Hematopoietic multipotent progenitor cell (in vitro differentiated cells): ENCODE measurements around the gene LARP4. TPM values are rescaled to one million over a fixed set of nuclear protein-coding genes. Genes with fewer than 3 reads are reported as not detected.
"Not testable (repeated sequence)": the region's sequence is repeated elsewhere in the genome, so short reads cannot be mapped to it uniquely, and the experiment has no call there.

ENCODE experiments used
- DNase-seq, 3 donors: peaks; one replicate each; pipeline ENCODE4 v3.0.0-alpha.2; 2011 to 2015; ENCODE audit warnings: low read depth in 2 of 3, low spot score in 2 of 3
- total RNA-seq: library from RNA; depleted of rRNA; stranded (reverse); fragments of >200 nt; gene quantifications from one replicate; pipeline ENCODE4 v1.2.3, GENCODE V29; 2012

LARP4 gene
- total RNA-seq, 1 donor: 11.0 TPM

DNA sequence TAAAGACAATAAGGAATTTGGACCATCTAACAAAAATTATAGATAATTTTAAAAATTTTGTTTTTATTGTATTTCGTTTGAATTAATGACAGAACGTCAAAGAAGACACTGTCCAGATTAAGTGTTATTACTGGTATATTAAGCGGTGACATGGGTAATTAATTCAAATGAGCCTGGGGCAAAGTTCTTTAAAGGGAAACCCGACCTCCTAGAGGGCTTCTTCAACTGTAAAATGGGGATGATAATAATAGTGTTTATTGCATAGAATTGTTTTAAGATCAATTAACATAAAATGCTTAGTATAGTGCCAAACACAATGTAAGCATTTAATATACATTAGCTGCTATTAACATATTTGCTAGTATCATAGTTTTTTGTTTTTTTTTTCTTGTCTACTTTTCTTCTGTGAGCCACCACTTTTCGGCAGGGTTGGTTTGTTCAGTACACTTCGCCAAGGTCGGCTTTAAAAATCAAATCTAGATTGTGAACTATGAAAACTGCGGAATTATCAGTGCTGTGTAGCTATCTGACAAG lies 514 bp upstream of the LARP4 start:
- no peak for DNase-seq

DNA sequence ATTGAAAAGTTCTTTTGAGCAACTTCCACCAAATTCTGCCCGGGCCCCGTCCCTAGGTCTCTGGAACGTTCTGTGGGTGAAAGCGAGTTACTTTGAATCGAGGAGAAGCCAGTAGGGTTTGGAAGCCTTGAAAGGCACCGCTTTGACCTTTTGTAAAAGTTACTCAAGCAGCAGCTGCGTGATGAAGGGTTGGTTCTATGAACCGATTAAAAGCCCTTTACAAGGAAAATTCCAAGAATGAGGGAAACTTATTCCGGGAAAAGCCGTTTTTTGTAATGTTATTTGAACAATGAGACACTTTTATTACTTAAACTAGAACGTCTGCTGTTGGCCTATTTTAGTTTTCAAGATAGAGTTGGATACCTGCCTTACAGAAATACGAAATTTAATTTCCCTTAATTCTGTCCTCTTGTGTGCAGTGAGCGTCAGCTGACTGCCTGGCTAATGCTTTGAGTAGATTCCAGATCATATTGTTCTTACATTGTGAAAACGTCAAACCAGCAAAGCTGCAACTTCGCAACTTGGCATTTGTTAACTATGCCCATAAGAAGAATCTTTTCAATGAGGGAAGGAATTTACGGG lies 906 bp downstream of the LARP4 start:
- peak in 2 of 3 donors; percentile 13 to 23 for DNase-seq

DNA sequence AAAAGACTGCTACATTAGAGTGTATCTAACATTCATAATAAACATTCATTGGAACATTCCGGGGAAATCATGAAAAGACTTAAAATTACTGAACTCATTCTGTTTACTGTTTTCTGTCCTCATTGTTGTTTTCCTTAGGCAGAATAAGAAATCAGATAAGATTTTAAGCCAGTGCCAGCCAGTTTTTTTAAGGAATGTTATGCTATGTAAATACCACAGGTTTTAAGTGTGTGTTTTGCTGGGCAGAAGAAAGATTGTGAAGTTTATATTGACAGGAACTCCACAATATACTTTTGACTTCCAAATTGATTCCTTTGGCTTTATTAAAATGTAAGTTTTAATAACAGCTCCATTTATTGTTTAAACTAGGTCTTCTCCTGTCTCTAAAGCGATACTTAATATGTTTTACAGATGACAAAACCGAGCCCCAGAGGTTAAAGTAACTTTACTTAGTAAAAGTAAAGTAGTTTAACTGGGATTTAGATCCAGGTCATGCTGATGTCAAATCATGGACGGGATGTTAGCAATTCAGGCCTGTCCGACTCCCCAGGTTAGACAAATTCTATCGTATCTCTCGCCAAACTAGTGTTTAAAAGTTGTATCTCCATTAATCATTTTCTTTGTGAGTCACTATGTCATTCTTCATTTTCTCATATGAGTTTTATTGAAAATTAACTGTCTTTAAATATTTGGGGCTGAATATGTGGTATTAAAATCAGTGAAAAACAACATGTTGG lies 1.7 kb downstream of the LARP4 start:
- DNase-seq: no peak

DNA sequence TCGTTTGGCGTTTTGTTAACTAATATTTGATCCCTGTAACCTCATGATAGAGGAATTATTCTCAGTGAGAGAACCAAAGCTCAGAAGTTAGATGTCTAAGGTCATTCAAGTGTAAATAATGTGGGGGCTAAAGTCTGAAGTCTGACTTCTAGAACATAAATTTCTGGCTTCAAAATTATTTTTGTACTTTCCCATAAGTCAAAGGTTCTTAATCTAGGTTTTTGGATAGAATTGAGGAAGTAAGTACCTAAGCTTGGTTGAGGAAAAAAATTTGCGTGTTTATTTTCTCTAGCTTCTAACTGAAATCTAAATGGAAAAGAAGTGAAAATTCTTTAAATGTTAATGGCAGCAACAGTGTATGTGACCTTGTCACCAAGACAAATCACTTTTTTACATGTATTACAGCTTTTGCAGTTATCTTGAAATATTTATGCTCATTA lies 2.3 kb downstream of the LARP4 start:
- DNase-seq: peak in 1 of 3 donors; percentile 18

DNA sequence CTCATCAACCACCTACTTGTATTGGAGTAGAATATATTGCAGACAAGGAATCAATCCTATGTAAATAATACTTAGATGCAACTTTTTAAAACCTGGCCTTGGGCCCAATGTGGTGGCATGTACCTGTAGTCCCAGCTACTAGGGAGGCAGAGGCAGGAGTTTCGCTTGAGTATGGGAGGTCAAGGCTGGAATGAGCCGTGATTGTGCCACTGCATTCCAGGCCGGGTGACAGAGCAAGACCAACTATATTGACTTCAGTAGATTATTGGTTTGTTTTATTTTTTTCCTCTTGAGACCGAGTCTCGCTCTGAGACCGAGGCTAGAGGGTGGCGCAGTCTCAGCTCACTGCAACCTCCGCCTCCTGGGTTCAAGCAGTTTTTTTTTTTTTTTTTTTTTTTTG lies 3.6 kb downstream of the LARP4 start:
- no peak for DNase-seq

DNA sequence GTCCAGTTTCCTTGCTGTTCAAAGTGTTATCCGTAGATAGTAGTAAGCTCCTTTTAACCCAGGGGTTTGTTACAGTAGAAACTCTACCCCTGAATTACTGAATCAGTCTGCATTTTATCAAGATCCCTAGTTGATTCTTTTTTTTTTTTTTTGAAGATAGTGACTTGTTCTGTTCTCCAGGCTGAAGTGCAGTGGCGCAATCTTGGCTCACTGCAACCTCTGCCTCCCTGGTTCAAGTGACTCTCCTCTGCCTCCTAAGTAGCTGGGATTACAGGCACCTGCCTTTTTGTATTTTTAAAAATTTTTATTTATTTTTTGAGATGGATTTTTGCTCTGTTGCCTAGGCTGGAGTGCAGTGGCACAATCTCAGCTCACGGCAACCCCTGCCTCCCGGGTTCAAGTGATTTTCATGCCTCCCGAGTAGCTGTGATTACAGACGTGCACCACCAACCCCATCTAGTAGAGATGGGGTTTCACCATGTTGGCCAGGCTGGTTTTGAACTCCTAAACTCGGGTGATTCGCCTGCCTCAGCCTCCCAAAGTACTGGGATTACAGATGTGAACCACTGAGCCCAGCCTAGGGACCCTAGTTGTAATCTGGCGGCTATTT lies 10.5 kb downstream of the LARP4 start:
- DNase-seq: no peak

DNA sequence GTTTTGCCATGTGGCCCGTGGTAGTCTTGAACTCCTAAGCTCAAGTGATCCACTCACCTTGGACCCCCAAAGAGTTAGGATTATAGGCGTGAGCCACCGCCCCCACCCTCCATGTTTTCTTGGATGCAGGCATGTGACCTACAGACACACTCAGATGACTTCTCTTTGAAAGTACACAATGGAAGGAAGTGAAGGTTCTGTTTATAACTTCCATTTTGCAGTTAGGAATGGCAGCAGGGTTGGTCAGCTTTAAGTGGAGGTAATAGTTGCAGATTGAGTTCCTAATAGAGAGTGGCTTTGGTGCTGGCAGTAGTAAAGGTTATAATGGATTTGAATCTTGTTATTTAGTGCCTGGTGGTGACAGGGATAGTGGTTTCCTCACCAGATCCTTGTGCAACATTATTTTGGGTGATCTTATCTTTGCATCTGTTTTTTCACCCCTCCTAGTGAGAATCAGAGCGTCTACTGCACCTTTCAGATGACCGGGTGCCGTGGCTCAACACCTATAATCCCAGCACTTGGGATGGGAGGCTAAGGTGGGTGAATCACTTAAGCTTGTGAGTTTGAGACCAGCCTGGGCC lies 15.3 kb downstream of the LARP4 start:
- DNase-seq: no peak

DNA sequence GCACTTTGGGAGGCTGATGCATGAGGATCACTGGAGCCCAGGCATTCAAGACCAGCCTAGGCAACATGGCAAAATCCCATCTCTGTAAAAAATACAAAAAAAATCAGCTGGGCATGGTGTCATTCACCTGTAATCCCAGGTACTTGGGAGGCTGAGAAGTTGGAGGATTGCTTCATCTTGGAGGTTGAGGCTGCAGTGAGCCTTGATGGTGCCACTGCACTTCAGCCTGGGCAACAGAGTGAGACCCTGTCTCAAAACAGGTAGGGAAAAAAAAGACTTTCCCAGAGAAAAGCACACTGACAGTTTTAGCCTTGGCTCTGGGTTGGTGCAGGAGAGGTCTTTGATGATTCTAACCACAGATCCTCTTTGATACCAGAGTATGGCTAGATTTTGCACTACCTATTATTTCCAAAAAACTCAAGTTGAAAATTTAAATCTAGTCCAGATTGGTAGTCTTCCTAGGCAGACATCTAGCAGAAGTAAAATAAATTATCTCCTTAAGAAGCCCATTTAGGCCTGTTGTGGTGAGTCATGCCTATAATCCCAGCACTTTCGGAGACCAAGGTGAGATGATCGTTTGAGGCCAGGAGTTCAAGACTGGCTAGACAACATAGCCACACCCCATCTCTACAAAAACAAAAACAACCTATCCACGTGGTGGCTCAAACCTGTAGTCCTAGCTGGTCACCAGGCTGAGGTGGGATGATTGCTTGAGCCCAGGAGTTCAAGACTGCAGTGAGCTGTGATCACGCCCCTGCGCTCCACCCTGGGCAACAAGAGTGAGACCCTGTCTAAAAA lies 18.6 kb downstream of the LARP4 start:
- no peak for DNase-seq

DNA sequence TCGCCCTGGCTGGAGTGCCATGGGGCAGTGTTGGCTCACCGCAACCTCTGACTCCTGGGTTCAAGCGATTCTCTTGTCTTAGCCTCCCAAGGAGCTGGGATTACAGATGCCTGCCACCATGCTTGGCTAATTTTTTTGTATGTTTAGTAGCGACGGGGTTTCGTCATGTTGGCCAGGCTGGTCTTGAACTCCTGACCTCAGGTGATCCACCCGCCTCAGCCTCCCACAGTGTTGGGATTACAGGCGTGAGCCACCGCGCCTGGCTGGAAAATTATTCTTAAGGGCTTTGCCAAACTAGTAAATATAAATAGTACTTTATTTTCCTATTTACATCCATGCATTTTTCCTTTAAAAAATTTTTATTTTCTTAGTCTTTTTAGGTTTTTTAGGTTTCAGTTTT lies 22.2 kb downstream of the LARP4 start:
- DNase-seq: not testable (repeated sequence)

DNA sequence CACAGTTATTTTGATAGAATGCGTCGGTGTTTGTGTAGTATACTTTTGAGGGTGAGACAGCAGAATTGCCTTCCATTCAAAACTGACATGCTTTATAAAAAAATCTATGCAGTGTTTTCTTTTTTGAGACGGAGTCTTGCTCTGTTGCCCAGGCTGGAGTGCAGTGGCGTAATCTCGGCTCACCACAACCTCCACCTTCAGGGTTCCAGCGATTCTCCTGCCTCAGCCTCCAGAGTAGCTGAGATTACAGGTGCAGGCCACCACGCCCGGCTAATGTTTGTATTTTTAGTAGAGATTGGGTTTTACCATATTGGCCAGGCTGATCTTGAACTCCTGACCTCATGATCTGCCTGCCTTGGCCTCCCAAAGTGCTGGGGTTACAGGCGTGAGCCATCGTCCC lies 22.7 kb downstream of the LARP4 start:
- not testable (repeated sequence) for DNase-seq

DNA sequence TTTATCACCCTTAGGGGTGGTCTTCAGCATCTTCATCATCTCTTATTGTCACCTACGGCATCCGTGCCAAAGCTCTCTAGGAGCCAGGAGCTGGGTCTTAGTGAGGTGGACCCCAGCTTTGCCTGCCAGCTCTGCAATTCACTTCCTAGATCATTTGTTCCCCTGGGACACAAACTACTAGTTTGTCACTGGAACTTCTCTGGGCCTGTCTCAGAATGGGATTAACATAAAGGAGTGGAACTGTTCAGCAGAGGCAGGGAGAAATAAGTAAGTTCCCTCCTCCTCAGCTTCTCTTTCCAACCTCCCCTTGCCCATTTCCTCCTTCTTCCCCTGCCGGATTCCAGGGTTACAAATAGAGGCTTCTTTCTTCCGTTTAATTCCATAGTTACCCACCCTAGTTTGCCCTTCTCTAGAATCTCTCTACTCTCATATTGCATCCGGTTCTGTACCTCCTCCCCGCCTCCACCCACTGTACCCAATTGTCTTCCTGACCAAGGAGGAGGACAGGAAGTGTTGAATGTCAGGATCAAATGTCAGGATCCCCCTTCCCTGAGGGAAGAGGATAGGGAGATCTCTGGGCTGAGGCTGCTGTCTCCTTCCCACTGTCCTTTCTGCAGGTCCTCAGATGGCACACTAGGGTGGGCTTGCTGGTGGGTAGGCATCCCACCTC lies 25.0 kb downstream of the LARP4 start:
- no peak for DNase-seq

DNA sequence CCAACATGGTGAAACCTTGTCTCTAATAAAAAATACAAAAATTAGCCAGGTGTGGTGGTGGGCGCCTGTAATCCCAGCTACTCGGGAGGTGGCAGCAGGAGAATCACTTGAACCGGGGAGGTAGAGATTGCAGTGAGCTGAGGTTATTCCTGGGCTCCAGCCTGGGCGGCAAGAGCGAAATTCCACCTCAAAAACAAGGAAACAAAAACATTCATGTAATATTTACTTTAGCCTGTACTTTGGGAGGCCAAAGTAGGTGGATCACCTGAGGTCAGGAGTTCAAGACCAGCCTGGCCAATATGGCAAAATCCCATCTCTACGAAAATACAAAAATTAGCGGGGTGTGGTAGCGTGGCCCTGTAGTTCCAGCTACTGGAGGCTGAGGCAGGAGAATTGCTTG lies 31.0 kb downstream of the LARP4 start:
- DNase-seq: not testable (repeated sequence)

DNA sequence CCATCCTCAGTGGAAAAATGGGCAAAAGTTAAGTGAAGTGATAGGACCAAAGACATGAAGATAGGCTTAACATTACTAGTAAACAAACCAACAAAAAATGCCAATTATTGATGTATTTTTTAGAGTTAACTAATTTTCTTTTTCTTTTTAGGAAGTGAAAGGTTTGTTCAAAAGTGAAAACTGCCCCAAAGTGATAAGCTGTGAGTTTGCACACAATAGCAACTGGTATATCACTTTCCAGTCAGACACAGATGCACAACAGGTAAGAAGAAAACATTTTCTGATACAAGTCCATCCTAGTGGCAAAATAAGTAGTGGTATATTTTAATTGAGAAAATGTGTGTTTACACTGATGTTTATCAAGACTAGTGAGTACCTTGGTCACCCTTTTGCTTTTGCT lies 39.6 kb downstream of the LARP4 start:
- DNase-seq: no peak

DNA sequence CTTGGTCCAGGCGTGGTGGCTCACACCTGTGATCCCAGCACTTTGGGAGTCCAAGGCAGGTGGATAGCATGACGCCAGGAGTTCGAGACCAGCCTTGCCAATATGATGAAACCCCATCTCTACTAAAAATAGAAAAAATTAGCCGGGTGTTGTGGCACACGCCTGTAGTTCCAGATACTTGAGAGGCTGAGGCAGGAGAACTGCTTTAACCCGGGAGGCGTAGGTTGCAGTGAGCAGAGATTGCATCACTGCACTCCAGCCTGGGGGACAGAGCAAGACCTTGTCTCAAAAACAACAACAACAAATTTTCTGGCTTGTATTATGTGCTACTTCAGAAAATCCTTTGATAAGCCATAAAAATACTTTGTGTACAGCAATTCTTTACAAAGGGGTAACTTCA lies 41.1 kb downstream of the LARP4 start:
- no peak for DNase-seq

DNA sequence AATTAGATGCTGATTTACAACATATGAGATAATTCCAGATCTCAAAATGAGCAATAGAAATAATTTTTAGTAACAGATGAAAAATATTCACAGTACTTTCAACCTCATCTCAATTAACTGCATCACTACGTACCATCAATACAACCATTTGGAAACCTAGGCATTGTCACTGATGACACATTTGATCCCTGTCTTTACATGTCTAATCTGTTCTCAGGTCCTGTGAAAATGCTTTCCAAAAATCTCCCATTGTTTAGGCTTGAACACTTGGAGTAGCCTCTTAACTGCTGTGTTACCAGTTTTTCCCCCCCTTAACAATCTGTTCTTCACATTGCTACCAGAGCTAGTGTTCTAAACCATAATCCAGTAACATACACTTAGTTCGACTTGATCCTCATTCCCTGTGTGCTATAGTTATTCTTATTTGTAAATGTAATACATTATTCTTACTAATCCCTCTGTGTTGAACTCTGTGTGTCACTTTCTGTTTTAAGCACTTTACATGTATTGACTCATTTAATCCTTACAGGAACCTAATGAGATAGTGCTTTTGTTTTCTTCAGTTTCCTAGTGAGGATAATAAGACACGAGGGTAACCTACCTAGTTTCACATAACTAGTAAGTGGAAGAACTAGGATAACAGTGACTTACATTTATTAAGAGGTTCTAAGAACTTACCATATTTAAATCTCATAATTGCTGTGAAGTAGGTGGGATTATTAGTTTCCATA lies 41.7 kb downstream of the LARP4 start:
- no peak for DNase-seq

DNA sequence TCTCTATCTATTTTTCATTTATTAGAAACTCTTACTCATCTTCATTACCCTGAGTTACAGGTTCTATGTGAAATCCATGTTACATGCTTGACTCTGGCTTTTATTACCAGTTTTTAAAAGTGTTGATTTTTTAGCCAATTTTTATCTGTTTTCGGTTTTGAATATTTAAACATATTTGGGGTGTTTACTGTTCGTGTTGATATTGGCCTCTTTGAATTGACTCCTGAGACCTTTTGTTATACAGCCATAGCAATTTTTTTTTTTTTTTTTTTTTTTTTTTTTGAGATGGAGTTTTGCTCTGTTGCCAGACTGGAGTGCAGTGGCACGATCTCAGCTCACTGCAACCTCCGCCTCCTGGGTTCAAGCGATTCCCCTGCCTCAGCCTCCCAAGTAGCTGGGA lies 49.0 kb downstream of the LARP4 start:
- not testable (repeated sequence) for DNase-seq

DNA sequence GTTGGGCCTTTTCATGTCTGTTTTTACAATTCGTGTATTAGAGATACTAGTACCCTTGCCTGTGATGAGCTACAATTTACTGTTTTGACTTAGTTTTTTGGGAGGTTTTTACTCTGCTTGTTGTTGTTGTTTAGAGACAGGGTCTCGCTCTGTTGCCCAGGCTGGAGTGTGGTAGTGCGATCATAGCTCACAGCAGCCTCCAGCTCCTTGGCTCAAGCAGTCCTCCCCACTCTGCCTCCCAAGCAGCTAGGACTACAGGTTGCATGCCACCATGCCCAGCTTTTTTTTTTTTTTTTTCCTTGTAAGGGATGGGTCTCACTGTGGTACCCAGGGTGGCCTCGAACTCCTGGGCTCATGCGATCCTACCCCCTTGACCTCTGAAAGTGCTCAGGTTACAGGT lies 52.1 kb downstream of the LARP4 start:
- DNase-seq: no peak

DNA sequence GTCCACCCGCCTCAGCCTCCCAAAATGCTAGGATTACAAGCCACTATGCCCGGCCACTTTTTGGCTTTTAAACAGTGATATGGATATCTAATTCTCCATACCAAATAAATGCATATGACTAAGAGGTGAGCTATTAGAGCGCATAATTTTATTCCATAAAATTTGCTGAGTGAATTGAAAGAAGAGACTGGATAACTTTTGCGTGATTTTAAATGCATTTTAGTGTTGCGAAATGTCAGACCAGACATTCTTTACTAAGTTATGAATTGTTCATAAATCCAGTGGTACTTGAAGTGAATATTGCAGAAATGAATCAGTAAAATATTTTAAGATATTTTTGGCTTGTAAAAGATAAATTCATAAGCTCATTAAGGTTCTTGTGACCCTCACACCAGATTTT lies 53.2 kb downstream of the LARP4 start:
- no peak for DNase-seq

DNA sequence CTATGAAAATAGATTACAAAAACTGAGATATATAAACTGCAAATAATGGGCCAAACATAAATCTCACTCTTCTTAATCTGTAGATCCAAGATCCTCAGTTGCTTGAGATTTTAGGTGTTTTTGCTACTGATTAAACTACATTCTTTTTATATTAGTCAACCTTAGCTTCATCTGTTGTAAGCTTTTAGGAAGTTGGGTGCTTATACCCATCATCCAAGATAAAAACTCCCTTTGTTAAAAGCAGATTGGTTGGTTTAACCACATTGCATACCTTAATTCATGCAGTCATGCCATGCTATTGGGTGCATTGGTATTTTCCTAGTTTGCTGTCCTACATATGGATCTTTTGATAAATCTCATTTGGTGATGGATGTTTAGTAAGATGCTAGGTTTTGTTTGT lies 57.9 kb downstream of the LARP4 start:
- DNase-seq: no peak

DNA sequence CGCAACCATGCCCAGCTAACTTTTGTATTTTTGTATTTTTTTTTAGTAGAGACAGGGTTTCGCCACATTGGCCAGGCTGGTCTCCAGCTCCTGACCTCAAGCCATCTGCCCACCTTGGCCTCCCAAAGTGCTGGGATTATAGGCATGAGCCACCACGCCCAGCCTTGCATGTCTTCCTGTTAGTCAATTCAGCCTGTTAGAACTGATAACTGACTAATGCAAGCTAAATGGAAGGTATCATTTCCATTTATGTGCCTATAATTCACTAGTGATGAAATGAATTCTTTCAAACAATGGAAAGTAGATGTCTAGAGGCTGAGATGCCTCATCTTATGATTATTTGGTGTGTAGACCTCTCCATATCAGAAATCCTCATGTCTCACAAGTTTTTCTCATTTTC lies 66.8 kb downstream of the LARP4 start:
- DNase-seq: no peak
